HCT116 (cell line): ENCODE measurements around the gene RIN1. TPM values are rescaled to one million over a fixed set of nuclear protein-coding genes. Genes with fewer than 3 reads are reported as not detected.

Source experiments
- ATAC-seq: fragments of 200-7000 bp; cut with Tn5 transposase; 2 replicates; pipeline ENCODE4 v1.9.1; 2020; ENCODE audit warnings: mild to moderate bottlenecking, moderate library complexity
- BruUV-seq: library from RNA; stranded (reverse); fragments of 400-500 nt; replicated peaks from 2 replicates; lab custom pipeline; 2021; lab: Mats Ljungman, UMichigan
- CTCF ChIA-PET: fragments of 300-600 bp; sonication (Branson Sonifier 250); formaldehyde crosslinking; loops from one replicate; lab custom pipeline; 2021; ENCODE audit warnings: antibody characterized with exemption; lab: Charles Lee
- POLR2A ChIA-PET: fragments of 300-600, 350-600 bp; sonication (Branson Sonifier 250); formaldehyde crosslinking; loops from one replicate; lab custom pipeline; 2021; ENCODE audit warnings: antibody characterized with exemption; lab: Charles Lee
- RAD21 ChIA-PET, 2 experiments: fragments of 300-600 bp; sonication (Branson Sonifier 250); formaldehyde crosslinking; loops; one replicate each; lab custom pipeline; 2023; ENCODE audit warnings: low total read pairs in 2 of 2; ENCODE audit not compliant: uncharacterized antibody in 2 of 2, unreplicated experiment in 2 of 2, low non-redundant PET in 1 of 2; lab: Charles Lee
- DNase-seq: peaks from one replicate; pipeline ENCODE4 v3.0.0-alpha.2; 2010; ENCODE audit warnings: low read depth, low spot score
- H2AFZ ChIP-seq: fragments of 200-600 bp; shearing (Covaris generic), sonication (generic); 2 replicates; pipeline ENCODE4 v1.6.1; 2017; ENCODE audit warnings: low read depth, mixed run types, mixed read lengths, antibody characterized with exemption, low read length; ENCODE audit not compliant: poor library complexity, severe bottlenecking
- H3K27ac ChIP-seq: 2 replicates; pipeline ENCODE4 v1.5.1; 2012; ENCODE audit warnings: low read depth, low read length
- H3K27me3 ChIP-seq: fragments of 200-600 bp; sonication (generic); 2 replicates; pipeline ENCODE4 v1.6.1; 2016; ENCODE audit warnings: mixed run types, low read length, mixed read lengths; ENCODE audit not compliant: insufficient read depth
- H3K36me3 ChIP-seq, 2 experiments: fragments of 200-500 bp in 1 of 2; fragments of 200-600 bp in 1 of 2; sonication (Bioruptor generic) in 1 of 2; sonication (generic) in 1 of 2; 2 replicates each; pipeline versions ENCODE4 v1.5.1 to v1.6.1; 2014 to 2016; ENCODE audit warnings: low read length in 2 of 2, inconsistent platforms in 1 of 2, mixed read lengths in 1 of 2, mixed run types in 1 of 2; ENCODE audit not compliant: insufficient read depth in 2 of 2, control insufficient read depth in 1 of 2
- H3K4me1 ChIP-seq, 2 experiments: fragments of 200-600 bp in 1 of 2; sonication (generic) in 1 of 2; 2 replicates each; pipeline versions ENCODE4 v1.5.1 to v1.6.1; 2012 to 2017; ENCODE audit warnings: low read length in 2 of 2, inconsistent platforms in 1 of 2, mild to moderate bottlenecking in 1 of 2, mixed read lengths in 1 of 2, mixed run types in 1 of 2, moderate library complexity in 1 of 2; ENCODE audit not compliant: insufficient read depth in 2 of 2, control insufficient read depth in 1 of 2
- H3K4me2 ChIP-seq: fragments of 200-600 bp; sonication (generic); 2 replicates; pipeline ENCODE4 v1.6.1; 2017; ENCODE audit warnings: mixed run types, low read length, mixed read lengths
- H3K4me3 ChIP-seq, 2 experiments: fragments of 200-600 bp in 1 of 2; sonication (generic) in 1 of 2; replicated peaks in 1 of 2; 2 replicates each; pipeline ENCODE4 v1.5.1; 2011 to 2016; ENCODE audit warnings: low read length in 2 of 2, control low read depth in 1 of 2, low read depth in 1 of 2, mild to moderate bottlenecking in 1 of 2, mixed read lengths in 1 of 2, mixed run types in 1 of 2
- H3K79me2 ChIP-seq: fragments of 200-600 bp; sonication (generic); 2 replicates; pipeline ENCODE4 v1.6.1; 2017; ENCODE audit warnings: mild to moderate bottlenecking, mixed run types, low read length, moderate library complexity, mixed read lengths; ENCODE audit not compliant: insufficient read depth
- H3K9ac ChIP-seq: fragments of 200-600 bp; sonication (generic); 2 replicates; pipeline ENCODE4 v1.6.1; 2016; ENCODE audit warnings: low read length, mixed read lengths
- H3K9me2 ChIP-seq: fragments of 200-600 bp; sonication (generic), shearing (Covaris generic); 2 replicates; pipeline ENCODE4 v1.6.1; 2017; ENCODE audit warnings: mixed run types, mild to moderate bottlenecking, moderate library complexity; ENCODE audit not compliant: insufficient read depth
- H3K9me3 ChIP-seq, 2 experiments: fragments of 200-500 bp in 1 of 2; fragments of 200-600 bp in 1 of 2; sonication (Bioruptor generic) in 1 of 2; sonication (generic) in 1 of 2; 2 replicates each; pipeline ENCODE4 v1.6.1; 2014 to 2017; ENCODE audit warnings: low read length in 2 of 2, mixed read lengths in 2 of 2, inconsistent platforms in 1 of 2, low read depth in 1 of 2, mild to moderate bottlenecking in 1 of 2, mixed run types in 1 of 2, moderate library complexity in 1 of 2; ENCODE audit not compliant: control insufficient read depth in 1 of 2, insufficient read depth in 1 of 2
- H4K20me1 ChIP-seq: fragments of 200-600 bp; sonication (generic), shearing (Covaris generic); 2 replicates; pipeline ENCODE4 v1.6.1; 2017; ENCODE audit warnings: mixed run types, mild to moderate bottlenecking, moderate library complexity; ENCODE audit not compliant: insufficient read depth
- CBX3 ChIP-seq: IDR thresholded peaks from 2 replicates; pipeline ENCODE4 v1.6.1; 2012; ENCODE audit warnings: low read depth
- CEBPB ChIP-seq: IDR thresholded peaks from 2 replicates; pipeline ENCODE4 v1.6.1; 2012; ENCODE audit warnings: low read depth
- EGR1 ChIP-seq: IDR thresholded peaks from 2 replicates; pipeline ENCODE4 v1.6.1; 2012; ENCODE audit warnings: low read depth
- ELF1 ChIP-seq: IDR thresholded peaks from 2 replicates; pipeline ENCODE4 v1.6.1; 2012; ENCODE audit warnings: low read depth, borderline replicate concordance
- EZH2 ChIP-seq: fragments of 200-600 bp; sonication (generic); IDR thresholded peaks from 2 replicates; pipeline ENCODE4 v1.6.1; 2017; ENCODE audit warnings: antibody characterized with exemption, mixed run types
- EZH2phosphoT487 ChIP-seq: fragments of 200-600 bp; IDR thresholded peaks from 2 replicates; pipeline ENCODE4 v1.6.1; 2018; ENCODE audit warnings: antibody characterized with exemption, borderline replicate concordance
- FOSL1 ChIP-seq: IDR thresholded peaks from 2 replicates; pipeline ENCODE4 v1.6.1; 2012; ENCODE audit warnings: low read depth
- POLR2A ChIP-seq: IDR thresholded peaks from 2 replicates; pipeline ENCODE4 v1.7.0; 2011; ENCODE audit warnings: borderline replicate concordance; ENCODE audit not compliant: insufficient read depth, insufficient read length; ENCODE audit errors: extremely low read depth
- POLR2AphosphoS5 ChIP-seq: IDR thresholded peaks from 2 replicates; pipeline ENCODE4 v1.6.1; 2011; ENCODE audit warnings: mild to moderate bottlenecking, low read depth, low read length, moderate library complexity
- RAD21 ChIP-seq: IDR thresholded peaks from 2 replicates; pipeline ENCODE4 v1.6.1; 2012; ENCODE audit warnings: low read depth, mild to moderate bottlenecking
- SIN3A ChIP-seq: IDR thresholded peaks from 2 replicates; pipeline ENCODE4 v1.6.1; 2012; ENCODE audit warnings: low read depth
- SRF ChIP-seq: IDR thresholded peaks from 2 replicates; pipeline ENCODE4 v1.6.1; 2012; ENCODE audit warnings: low read depth
- TCF7L2 ChIP-seq: IDR thresholded peaks from 2 replicates; pipeline ENCODE4 v1.7.0; 2011; ENCODE audit warnings: borderline replicate concordance, inconsistent platforms; ENCODE audit not compliant: insufficient read depth, insufficient read length; ENCODE audit errors: extremely low read depth
- YY1 ChIP-seq: IDR thresholded peaks from 2 replicates; pipeline ENCODE4 v1.6.1; 2011; ENCODE audit warnings: low read length, low read depth, moderate library complexity, mild to moderate bottlenecking; ENCODE audit not compliant: insufficient replicate concordance; ENCODE audit errors: extremely low read depth
- ZFX ChIP-seq: fragments of 450-650 bp; IDR thresholded peaks from 2 replicates; pipeline ENCODE4 v1.6.1; 2017
- ZNF274 ChIP-seq: fragments of 200-500 bp; sonication (Bioruptor generic); IDR thresholded peaks from 2 replicates; pipeline ENCODE4 v1.6.1; 2014; ENCODE audit warnings: mild to moderate bottlenecking, low read depth, low read length, inconsistent platforms
- intact Hi-C: fragments of 100-400 bp; cut with micrococcal nuclease; formaldehyde crosslinking; loops from 2 replicates; pipeline ENCODE4 v1.10.0; 2022
- total RNA-seq: library from RNA; stranded (reverse); gene quantifications from one replicate; pipeline ENCODE4 v1.2.1, GENCODE V29; 2021; ENCODE audit not compliant: unreplicated experiment
- TF ChIP-seq, protein P1 (sequence below): IDR thresholded peaks from 2 replicates; pipeline ENCODE4 v1.6.1; 2012; ENCODE audit warnings: low read depth
- TF ChIP-seq, protein P2 (sequence below): IDR thresholded peaks from 2 replicates; pipeline ENCODE4 v1.6.1; 2012
- TF ChIP-seq, protein P3 (sequence below): IDR thresholded peaks from 2 replicates; pipeline ENCODE4 v1.6.1; 2012
- TF ChIP-seq, protein P4 (sequence below): IDR thresholded peaks from 2 replicates; pipeline ENCODE4 v1.6.1; 2011; ENCODE audit warnings: mild to moderate bottlenecking, low read length, moderate library complexity; ENCODE audit not compliant: insufficient replicate concordance; ENCODE audit errors: extremely low read depth

RIN1 gene
- total RNA-seq, 1 experiment from 2014 or later: 38.7 TPM

DNA sequence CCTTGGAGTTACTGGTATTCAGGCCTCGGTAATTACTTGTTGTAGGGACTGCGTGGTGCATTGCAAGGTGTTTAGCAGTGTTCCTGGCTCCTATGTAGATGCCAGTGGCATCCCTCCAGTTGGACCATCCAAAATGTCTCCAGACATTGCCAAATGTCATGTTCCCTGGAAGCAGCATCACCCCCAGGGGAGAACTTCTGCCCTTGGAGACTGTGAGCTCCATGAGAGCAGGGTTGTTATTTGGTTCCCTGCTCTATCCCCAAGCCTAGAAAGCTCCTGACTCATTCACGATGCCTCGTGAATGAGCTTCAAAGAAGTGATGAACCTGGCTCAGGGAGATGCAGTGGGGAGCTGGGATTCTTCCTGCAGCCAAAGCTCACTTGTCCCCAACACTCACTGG, 14.6 kb downstream of the RIN1 start:
- DNase-seq (no peak), ATAC-seq (no peak)
- H3K27ac ChIP-seq: no peak overlapping the region
- intact Hi-C loops: no loop called here
- BruUV-seq: no TSS peak
- ChIA-PET RAD21 (no interaction called here), CTCF (interaction anchor here (1.4 kb wide), 1 partner anchor 9 kb away, joined by 6 read pairs; no protein-coding TSS in a partner anchor), POLR2A (interaction anchor here (1.8 kb wide), 1 partner anchor 10 kb away, joined by 7 read pairs; no protein-coding TSS in a partner anchor)
- no peak overlapping the region for H3K4me2 ChIP-seq
- H3K4me3 ChIP-seq: no peak overlapping the region
- H3K36me3 ChIP-seq: no peaks in the 10 kb centered on the region
- H3K79me2 ChIP-seq: no peaks in the 10 kb centered on the region
- no peaks in the 10 kb centered on the region for H3K9me2 ChIP-seq
- TF ChIP-seq EZH2phosphoT487 (no peak), CBX3 (no peak), YY1 (no peak), ZFX (no peak), EZH2 (no peak), ZNF274 (no peak), SIN3A (no peak), SRF (no peak), TCF7L2 (no peak), FOSL1 (no peak), ELF1 (no peak), CEBPB (no peak), EGR1 (no peak), RAD21 (no peak), POLR2A (no peak), POLR2AphosphoS5 (no peak)
- TF ChIP-seq, protein P1, sequence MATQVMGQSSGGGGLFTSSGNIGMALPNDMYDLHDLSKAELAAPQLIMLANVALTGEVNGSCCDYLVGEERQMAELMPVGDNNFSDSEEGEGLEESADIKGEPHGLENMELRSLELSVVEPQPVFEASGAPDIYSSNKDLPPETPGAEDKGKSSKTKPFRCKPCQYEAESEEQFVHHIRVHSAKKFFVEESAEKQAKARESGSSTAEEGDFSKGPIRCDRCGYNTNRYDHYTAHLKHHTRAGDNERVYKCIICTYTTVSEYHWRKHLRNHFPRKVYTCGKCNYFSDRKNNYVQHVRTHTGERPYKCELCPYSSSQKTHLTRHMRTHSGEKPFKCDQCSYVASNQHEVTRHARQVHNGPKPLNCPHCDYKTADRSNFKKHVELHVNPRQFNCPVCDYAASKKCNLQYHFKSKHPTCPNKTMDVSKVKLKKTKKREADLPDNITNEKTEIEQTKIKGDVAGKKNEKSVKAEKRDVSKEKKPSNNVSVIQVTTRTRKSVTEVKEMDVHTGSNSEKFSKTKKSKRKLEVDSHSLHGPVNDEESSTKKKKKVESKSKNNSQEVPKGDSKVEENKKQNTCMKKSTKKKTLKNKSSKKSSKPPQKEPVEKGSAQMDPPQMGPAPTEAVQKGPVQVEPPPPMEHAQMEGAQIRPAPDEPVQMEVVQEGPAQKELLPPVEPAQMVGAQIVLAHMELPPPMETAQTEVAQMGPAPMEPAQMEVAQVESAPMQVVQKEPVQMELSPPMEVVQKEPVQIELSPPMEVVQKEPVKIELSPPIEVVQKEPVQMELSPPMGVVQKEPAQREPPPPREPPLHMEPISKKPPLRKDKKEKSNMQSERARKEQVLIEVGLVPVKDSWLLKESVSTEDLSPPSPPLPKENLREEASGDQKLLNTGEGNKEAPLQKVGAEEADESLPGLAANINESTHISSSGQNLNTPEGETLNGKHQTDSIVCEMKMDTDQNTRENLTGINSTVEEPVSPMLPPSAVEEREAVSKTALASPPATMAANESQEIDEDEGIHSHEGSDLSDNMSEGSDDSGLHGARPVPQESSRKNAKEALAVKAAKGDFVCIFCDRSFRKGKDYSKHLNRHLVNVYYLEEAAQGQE: no peak
- TF ChIP-seq, protein P2, sequence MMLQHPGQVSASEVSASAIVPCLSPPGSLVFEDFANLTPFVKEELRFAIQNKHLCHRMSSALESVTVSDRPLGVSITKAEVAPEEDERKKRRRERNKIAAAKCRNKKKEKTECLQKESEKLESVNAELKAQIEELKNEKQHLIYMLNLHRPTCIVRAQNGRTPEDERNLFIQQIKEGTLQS: no peak
- TF ChIP-seq, protein P3, sequence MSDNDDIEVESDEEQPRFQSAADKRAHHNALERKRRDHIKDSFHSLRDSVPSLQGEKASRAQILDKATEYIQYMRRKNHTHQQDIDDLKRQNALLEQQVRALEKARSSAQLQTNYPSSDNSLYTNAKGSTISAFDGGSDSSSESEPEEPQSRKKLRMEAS: no peak
- TF ChIP-seq, protein P4, sequence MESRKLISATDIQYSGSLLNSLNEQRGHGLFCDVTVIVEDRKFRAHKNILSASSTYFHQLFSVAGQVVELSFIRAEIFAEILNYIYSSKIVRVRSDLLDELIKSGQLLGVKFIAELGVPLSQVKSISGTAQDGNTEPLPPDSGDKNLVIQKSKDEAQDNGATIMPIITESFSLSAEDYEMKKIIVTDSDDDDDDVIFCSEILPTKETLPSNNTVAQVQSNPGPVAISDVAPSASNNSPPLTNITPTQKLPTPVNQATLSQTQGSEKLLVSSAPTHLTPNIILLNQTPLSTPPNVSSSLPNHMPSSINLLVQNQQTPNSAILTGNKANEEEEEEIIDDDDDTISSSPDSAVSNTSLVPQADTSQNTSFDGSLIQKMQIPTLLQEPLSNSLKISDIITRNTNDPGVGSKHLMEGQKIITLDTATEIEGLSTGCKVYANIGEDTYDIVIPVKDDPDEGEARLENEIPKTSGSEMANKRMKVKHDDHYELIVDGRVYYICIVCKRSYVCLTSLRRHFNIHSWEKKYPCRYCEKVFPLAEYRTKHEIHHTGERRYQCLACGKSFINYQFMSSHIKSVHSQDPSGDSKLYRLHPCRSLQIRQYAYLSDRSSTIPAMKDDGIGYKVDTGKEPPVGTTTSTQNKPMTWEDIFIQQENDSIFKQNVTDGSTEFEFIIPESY: no peak
- no peaks in the 10 kb centered on the region for H3K27me3 ChIP-seq
- H2AFZ ChIP-seq: no peak overlapping the region
- peaks cover 0 to 23% of the 10 kb centered on the region in 2 experiments; a peak in 2 of 4 replicates for H3K4me1 ChIP-seq
- no peaks in the 10 kb centered on the region for H4K20me1 ChIP-seq
- no peaks in the 10 kb centered on the region for H3K9me3 ChIP-seq
- H3K9ac ChIP-seq: no peak overlapping the region
